HG03064 (cell line): ENCODE measurements around the gene ERVH48-1.
"Not testable (repeated sequence)": the region's sequence is repeated elsewhere in the genome, so short reads cannot be mapped to it uniquely, and the experiment has no call there.

Experiments
- ATAC-seq: cut with Tn5 transposase; IDR thresholded peaks from one replicate; pipeline ENCODE4 v1.9.1; 2021; ENCODE audit warnings: low read depth; ENCODE audit not compliant: unreplicated experiment

ERVH48-1 gene

GRCh38 chr21:42911920-42912319 lies 13.5 kb downstream of the ERVH48-1 start:
- not testable (repeated sequence) for ATAC-seq

DNA sequence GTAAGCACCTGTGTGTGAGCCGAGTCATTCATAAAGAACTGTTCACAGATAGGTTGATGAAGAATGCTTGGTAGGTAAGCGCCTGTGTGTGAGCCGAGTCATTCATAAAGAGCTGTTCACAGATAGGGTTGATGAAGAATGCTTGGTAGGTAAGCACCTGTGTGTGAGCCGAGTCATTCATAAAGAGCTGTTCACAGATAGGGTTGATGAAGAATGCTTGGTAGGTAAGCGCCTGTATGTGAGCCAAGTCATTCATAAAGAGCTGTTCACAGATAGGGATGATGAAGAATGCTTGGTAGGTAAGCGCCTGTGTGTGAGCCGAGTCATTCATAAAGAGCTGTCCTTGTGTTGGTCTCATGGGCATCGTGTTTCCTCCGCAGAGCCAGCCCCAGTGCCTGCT lies 16.9 kb downstream of the ERVH48-1 start:
- not testable (repeated sequence) for ATAC-seq

GRCh38 chr21:42906233-42906632 lies 19.2 kb downstream of the ERVH48-1 start:
- no peak for ATAC-seq

DNA sequence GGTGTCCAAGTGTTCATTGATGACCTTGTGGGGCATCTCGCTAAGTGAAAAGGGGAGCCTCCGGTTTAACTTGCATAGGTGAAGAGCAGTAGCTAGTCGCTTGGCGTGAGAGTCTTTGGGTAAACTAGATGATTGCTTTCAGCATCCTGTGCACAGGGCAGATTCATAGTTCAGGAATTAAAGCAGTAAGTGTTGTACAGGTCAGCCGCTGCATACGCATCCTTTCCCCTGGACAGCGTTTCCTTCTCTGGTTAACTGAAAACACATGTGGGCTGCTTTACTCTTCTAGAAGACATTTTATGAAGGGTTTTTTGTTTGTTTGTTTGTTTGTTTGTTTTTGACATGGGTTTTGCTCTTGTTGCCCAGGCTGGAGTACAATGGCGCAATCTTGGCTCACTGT lies 20.2 kb downstream of the ERVH48-1 start:
- no peak for ATAC-seq

DNA sequence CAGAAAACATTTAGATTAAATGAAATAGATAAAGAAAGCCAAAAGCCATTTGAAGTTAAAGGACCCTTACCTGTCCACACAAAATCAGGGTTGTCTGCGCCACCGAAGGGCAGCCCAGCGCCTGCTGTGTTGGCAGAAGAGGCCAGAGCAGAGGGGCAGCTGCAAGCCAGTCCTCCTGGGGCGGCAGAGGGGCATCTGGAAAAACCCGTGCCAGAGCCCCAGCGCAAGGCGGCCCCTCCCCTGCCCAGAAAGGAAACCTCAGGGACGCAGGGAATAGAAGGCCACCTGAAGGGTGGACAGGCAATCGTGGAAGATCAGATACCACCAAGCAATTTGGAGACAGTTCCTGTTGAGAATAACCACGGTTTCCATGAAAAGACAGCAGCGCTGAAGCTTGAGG lies 21.6 kb downstream of the ERVH48-1 start:
- ATAC-seq = no peak

DNA sequence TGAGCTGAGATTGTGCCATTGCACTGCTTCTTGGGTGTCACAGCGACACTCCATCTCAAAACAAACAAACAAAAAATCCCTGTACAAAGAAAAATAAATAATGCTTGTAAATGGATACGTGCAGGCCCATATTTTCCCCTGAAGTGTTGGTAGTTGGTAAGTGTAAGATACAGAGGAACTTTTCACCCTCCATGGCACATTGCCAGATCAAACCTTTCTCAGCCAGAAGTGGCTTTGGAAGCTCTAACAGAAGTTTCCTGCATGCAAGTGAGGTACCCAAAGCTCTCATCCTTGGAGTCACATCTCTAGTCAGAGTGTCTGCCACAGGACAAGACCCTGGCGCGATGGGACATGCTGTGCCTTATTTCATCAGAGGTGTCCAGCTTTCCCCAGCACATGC lies 25.0 kb downstream of the ERVH48-1 start:
- no peak for ATAC-seq

DNA sequence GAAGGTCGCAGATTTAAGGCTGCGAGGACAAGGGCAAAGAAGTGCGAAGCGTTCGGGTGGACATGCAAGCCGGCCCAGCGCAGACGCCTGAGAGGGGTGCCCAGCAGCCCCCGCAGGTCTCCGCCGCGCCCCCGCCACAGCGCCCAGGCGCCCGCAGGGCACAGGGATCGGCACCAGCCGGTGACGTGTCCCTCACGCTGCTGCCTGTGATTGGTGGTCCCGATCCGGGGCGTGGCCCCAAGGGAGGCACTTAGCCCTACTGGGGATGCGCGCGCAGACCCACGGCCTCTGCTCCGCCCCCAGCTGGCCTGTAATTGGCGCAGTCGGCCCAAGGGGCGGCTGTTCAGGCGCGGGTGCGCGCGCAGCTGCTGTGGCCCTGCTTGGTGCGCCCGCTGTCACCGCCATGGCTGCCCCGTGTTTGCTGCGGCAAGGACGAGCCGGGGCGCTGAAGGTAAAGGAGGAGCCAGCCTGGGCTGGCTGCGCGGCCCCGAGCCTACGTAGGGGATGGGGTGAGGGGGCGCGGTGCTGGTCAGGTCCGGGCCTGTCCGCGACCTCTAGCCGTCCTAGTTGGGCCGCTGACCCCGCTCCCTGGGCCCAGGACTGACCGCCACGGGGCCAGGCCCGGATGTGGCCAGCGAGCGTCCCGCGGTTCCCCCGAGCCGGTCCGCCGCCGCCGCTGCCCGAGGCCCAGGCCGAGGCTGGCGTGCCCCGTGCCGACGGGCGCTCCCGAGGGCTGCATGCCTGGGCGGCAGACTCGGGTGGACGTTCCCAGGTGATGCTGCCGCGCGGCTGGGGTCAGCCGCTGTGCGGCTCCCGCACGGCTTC lies 32.3 kb downstream of the ERVH48-1 start, which contains the start of gene NDUFV3:
TSS of gene NDUFV3 (plus strand) at position 379 of the 825 bp plus-strand sequence. CDS start at position 404, 25 bp downstream.
- peak; percentile 86 for ATAC-seq

DNA sequence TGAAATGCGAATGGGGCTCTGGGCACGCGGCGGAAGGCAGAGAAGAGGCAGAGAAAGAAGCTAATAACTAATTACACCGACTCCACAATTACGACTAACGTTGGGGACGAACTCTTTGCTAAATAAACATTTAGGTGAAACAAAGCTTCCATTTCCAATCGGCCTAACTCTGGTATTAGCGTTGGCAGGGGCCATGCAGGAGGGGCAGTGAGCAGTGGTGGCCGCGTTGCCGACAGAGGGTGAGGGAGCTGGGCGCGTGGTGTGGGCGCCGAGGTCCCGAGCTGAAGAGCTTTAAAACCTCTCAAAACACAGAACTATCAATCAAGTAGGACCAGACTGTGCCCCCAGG lies 32.9 kb downstream of the ERVH48-1 start:
- ATAC-seq = no peak

GRCh38 chr21:42887326-42887725 lies 38.1 kb downstream of the ERVH48-1 start:
- ATAC-seq = no peak

- ATAC-seq = no peak
These were observed 41.5 kb downstream of the ERVH48-1 start for GRCh38 chr21:42883921-42884320.

- no peak for ATAC-seq
These were observed 45.1 kb downstream of the ERVH48-1 start for GRCh38 chr21:42880352-42880751.

DNA sequence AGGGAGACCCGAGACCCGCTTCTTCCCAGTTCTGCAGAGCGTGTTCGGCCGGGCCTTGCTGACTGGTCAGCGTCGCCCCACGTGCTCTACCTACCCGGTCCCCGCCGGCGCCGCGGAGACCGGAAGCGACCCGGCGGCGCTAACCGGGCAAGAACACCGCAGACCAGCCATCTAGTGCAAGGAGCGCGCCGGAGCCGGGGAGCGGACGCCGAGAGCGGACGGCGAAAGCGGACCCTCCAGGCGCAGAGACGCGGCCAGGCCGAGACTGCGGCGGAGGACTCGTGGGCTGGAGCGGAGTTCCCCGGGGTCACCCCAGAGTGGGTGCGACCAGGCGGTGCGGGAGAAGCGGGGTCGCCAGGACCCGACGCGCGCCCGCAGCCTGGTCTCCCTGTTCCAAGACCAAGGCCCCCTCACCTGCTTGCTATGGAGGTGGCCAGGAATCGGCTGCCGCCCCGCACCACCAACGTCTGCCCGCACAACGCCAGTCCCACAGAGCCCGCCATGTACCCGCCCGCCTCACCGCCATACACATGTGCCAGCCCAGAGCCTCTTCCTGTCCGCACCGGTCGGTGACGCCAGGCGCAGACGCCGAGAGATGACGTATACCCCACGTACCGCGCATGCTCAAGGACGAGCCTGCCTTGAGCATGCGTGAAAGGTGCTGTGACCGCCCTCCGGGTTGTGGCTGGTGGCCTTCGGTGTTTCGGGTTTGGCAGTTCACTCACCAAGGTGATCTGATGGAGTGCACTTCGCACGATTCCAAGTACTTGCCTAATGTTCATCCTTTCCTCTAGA lies 46.2 kb downstream of the ERVH48-1 start, which contains the start of gene WDR4:
TSS of gene WDR4 (minus strand) at position 547 of the 795 bp plus-strand sequence. CDS start at position 503, 44 bp downstream.
- peak; percentile 72 for ATAC-seq

GRCh38 chr21:42878678-42878992 lies 46.8 kb downstream of the ERVH48-1 start:
- ATAC-seq = peak; percentile 3

DNA sequence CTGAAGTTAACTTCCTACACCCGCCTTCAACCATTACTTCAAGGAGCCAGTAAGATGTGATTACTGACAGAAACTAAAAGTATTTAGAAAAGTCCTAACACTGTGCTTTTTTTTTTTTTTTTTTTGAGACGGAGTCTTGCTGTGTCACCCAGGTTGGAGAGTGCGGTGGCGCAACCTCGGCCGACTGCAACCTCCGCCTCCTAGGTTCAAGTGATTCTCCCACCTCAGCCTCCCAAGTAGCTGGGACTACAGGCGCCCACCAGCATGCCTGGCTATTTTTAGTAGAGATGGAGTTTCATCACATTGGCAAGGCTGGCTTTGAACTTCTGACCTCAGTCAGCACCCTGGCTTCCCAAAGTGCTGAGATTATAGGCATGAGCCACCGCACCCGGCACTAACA lies 49.6 kb downstream of the ERVH48-1 start:
- not testable (repeated sequence) for ATAC-seq

- ATAC-seq = no peak
These were observed 52.3 kb downstream of the ERVH48-1 start for GRCh38 chr21:42873096-42873495.

DNA sequence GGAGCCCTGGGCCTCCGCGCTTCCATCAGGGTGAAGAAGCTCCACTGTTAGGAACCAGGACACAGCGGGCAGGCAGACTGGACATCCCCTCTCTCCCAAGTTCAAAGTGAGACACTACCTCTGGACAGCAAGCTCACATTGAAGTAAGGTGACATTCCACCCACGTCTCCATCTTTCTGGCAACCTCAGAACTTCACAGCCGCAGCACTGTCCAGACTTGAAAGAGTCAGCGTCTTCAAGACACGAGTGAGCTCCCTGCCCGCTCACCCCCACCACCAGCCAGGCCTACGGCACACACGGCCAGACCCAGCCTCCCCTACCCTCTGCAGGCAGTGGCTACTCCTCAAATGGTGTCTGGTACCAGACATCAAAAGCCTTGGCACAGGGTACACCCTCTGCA lies 57.2 kb downstream of the ERVH48-1 start:
- ATAC-seq = no peak
